NT2/D1 (cell line): ENCODE results near the gene PNPLA8.
"Not testable (repeated sequence)": the region's sequence is repeated elsewhere in the genome, so short reads cannot be mapped to it uniquely, and the experiment has no call there.

ENCODE experiments used
- DNase-seq: peaks from one replicate; pipeline ENCODE4 v3.0.0-alpha.2; 2011; ENCODE audit warnings: low read depth, low spot score
- H3K27me3 ChIP-seq: 2 replicates; pipeline ENCODE4 v1.6.0; 2011; ENCODE audit warnings: mild to moderate bottlenecking; ENCODE audit not compliant: insufficient read length, insufficient read depth
- H3K36me3 ChIP-seq: 2 replicates; pipeline ENCODE4 v1.6.1; 2011; ENCODE audit warnings: mild to moderate bottlenecking, low read length, mixed read lengths; ENCODE audit not compliant: insufficient read depth, insufficient read length
- H3K4me1 ChIP-seq: 2 replicates; pipeline ENCODE4 v1.5.1; 2011; ENCODE audit not compliant: insufficient read depth, insufficient read length
- H3K4me3 ChIP-seq: 2 replicates; pipeline ENCODE4 v1.5.1; 2011; ENCODE audit warnings: low read depth; ENCODE audit not compliant: insufficient read length
- H3K9ac ChIP-seq: 2 replicates; pipeline ENCODE4 v1.6.0; 2011; ENCODE audit warnings: low read depth; ENCODE audit not compliant: insufficient read length
- H3K9me3 ChIP-seq: 2 replicates; pipeline ENCODE4 v1.5.1; 2011; ENCODE audit warnings: mild to moderate bottlenecking, low read length; ENCODE audit not compliant: insufficient read depth
- SUZ12 ChIP-seq: IDR thresholded peaks from 2 replicates; pipeline ENCODE4 v1.6.1; 2011; ENCODE audit not compliant: insufficient read length, insufficient read depth; ENCODE audit errors: extremely low read depth
- YY1 ChIP-seq: IDR thresholded peaks from 2 replicates; pipeline ENCODE4 v1.6.1; 2011; ENCODE audit not compliant: insufficient read length, insufficient read depth
- ZNF274 ChIP-seq: IDR thresholded peaks from 2 replicates; pipeline ENCODE4 v1.6.1; 2011; ENCODE audit warnings: mild to moderate bottlenecking, low read depth, low read length

The PNPLA8 gene

GRCh38 chr7:108467391-108467790 is 58.5 kb downstream of the PNPLA8 start:
- Histone ChIP-seq H3K9me3 (no peaks in the 10 kb centered on the region), H3K9ac (no peak overlapping the region), H3K4me3 (no peak overlapping the region), H3K4me1 (no peaks in the 10 kb centered on the region), H3K36me3 (no peaks in the 10 kb centered on the region), H3K27me3 (no peaks in the 10 kb centered on the region)
- TF ChIP-seq ZNF274, result no peak
- TF ChIP-seq YY1, result no peak
- TF ChIP-seq SUZ12, result no peak
- no peak for DNase-seq

GRCh38 chr7:108466322-108466721 is 59.6 kb downstream of the PNPLA8 start:
- not testable (repeated sequence) for H3K4me1 ChIP-seq, H3K36me3 ChIP-seq, H3K27me3 ChIP-seq, H3K9me3 ChIP-seq, H3K9ac ChIP-seq, H3K4me3 ChIP-seq, DNase-seq

- H3K4me1 ChIP-seq, result no peaks in the 10 kb centered on the region
- H3K9me3 ChIP-seq, result no peaks in the 10 kb centered on the region
- DNase-seq, result no peak
- H3K27me3 ChIP-seq, result no peaks in the 10 kb centered on the region
- TF ChIP-seq YY1, result no peak
- TF ChIP-seq SUZ12, result no peak
- no peak for TF ChIP-seq ZNF274
- H3K36me3 ChIP-seq, result no peaks in the 10 kb centered on the region
- no peak overlapping the region for H3K4me3 ChIP-seq
- no peak overlapping the region for H3K9ac ChIP-seq
Observed at GRCh38 chr7:108464743-108465142, 61.2 kb downstream of the PNPLA8 start.

- TF ChIP-seq SUZ12 (no peak), YY1 (no peak), ZNF274 (no peak)
- Histone ChIP-seq H3K9me3 (no peaks in the 10 kb centered on the region), H3K9ac (no peak overlapping the region), H3K4me1 (no peaks in the 10 kb centered on the region), H3K36me3 (no peaks in the 10 kb centered on the region), H3K4me3 (no peak overlapping the region), H3K27me3 (no peaks in the 10 kb centered on the region)
- DNase-seq, result no peak
Observed at GRCh38 chr7:108463613-108464012, 62.3 kb downstream of the PNPLA8 start.

GRCh38 chr7:108461840-108462239 is 64.1 kb downstream of the PNPLA8 start:
- Histone ChIP-seq H3K9me3 (no peaks in the 10 kb centered on the region), H3K36me3 (no peaks in the 10 kb centered on the region), H3K4me3 (no peak overlapping the region), H3K4me1 (no peaks in the 10 kb centered on the region), H3K27me3 (peaks cover 15% of the 10 kb centered on the region), H3K9ac (no peak overlapping the region)
- DNase-seq, result no peak
- TF ChIP-seq ZNF274 (no peak), SUZ12 (no peak), YY1 (no peak)

- H3K4me1 ChIP-seq, result no peaks in the 10 kb centered on the region
- H3K9ac ChIP-seq, result no peak overlapping the region
- no peak for DNase-seq
- H3K4me3 ChIP-seq, result no peak overlapping the region
- H3K27me3 ChIP-seq, result peaks cover 18% of the 10 kb centered on the region
- no peaks in the 10 kb centered on the region for H3K36me3 ChIP-seq
- TF ChIP-seq ZNF274, result no peak
- no peak for TF ChIP-seq YY1
- no peak for TF ChIP-seq SUZ12
- H3K9me3 ChIP-seq, result no peaks in the 10 kb centered on the region
Observed at GRCh38 chr7:108460964-108461363, 65.0 kb downstream of the PNPLA8 start.

- no peak for DNase-seq
- Histone ChIP-seq H3K9ac (peak overlapping the region; percentile 18), H3K36me3 (no peaks in the 10 kb centered on the region), H3K4me1 (no peaks in the 10 kb centered on the region), H3K4me3 (no peak overlapping the region), H3K9me3 (no peaks in the 10 kb centered on the region), H3K27me3 (peaks cover 27% of the 10 kb centered on the region)
- no peak for TF ChIP-seq YY1
- TF ChIP-seq ZNF274, result no peak
- TF ChIP-seq SUZ12, result no peak
Observed at GRCh38 chr7:108459922-108460551, 65.9 kb downstream of the PNPLA8 start.

- peaks cover 33% of the 10 kb centered on the region for H3K27me3 ChIP-seq
- TF ChIP-seq SUZ12 (no peak), ZNF274 (no peak), YY1 (no peak)
- no peak overlapping the region for H3K9ac ChIP-seq
- no peaks in the 10 kb centered on the region for H3K4me1 ChIP-seq
- H3K36me3 ChIP-seq, result no peaks in the 10 kb centered on the region
- no peaks in the 10 kb centered on the region for H3K9me3 ChIP-seq
- no peak for DNase-seq
- no peak overlapping the region for H3K4me3 ChIP-seq
Observed at GRCh38 chr7:108457871-108458270, 68.1 kb downstream of the PNPLA8 start.
